Type B pancreatic cell (in vitro differentiated cells): ENCODE data around the gene GREB1L. TPM values are rescaled to one million over a fixed set of nuclear protein-coding genes. Genes with fewer than 3 reads are reported as not detected.

Experiments used
- DNase-seq: peaks from one replicate; pipeline ENCODE4 v3.0.0; 2021; ENCODE audit warnings: mixed read lengths; ENCODE audit not compliant: unreplicated experiment; ENCODE audit errors: extremely low spot score
- H3K27ac Mint-ChIP-seq: 2 replicates; pipeline ENCODE4 v1.8.0; 2021; ENCODE audit warnings: mild to moderate bottlenecking, mixed read lengths
- H3K27me3 Mint-ChIP-seq: 2 replicates; pipeline ENCODE4 v1.8.0; 2021; ENCODE audit warnings: mixed read lengths
- H3K36me3 Mint-ChIP-seq: 2 replicates; pipeline ENCODE4 v1.8.0; 2021; ENCODE audit warnings: mixed read lengths
- H3K4me1 Mint-ChIP-seq: one replicate; pipeline ENCODE4 v1.8.0; 2021; ENCODE audit warnings: mixed read lengths; ENCODE audit not compliant: unreplicated experiment
- H3K4me3 Mint-ChIP-seq: 2 replicates; pipeline ENCODE4 v1.8.0; 2021; ENCODE audit warnings: mild to moderate bottlenecking, mixed read lengths
- H3K9me3 Mint-ChIP-seq: 2 replicates; pipeline ENCODE4 v1.8.0; 2021; ENCODE audit warnings: mixed read lengths
- total RNA-seq: library from RNA; stranded (reverse); gene quantifications from 2 replicates; pipeline ENCODE4 v1.2.1, GENCODE V29; 2021; ENCODE audit warnings: low replicate concordance
- TF ChIP-seq, protein P1 (sequence below): fragments of 200-600 bp; sonication (generic); conservative IDR thresholded peaks from 2 replicates; pipeline ENCODE4 v1.5.0; 2021; ENCODE audit warnings: antibody characterized with exemption, mild to moderate bottlenecking

Gene GREB1L
- total RNA-seq, 1 donor from 2014 or later = 6.5 TPM

DNA sequence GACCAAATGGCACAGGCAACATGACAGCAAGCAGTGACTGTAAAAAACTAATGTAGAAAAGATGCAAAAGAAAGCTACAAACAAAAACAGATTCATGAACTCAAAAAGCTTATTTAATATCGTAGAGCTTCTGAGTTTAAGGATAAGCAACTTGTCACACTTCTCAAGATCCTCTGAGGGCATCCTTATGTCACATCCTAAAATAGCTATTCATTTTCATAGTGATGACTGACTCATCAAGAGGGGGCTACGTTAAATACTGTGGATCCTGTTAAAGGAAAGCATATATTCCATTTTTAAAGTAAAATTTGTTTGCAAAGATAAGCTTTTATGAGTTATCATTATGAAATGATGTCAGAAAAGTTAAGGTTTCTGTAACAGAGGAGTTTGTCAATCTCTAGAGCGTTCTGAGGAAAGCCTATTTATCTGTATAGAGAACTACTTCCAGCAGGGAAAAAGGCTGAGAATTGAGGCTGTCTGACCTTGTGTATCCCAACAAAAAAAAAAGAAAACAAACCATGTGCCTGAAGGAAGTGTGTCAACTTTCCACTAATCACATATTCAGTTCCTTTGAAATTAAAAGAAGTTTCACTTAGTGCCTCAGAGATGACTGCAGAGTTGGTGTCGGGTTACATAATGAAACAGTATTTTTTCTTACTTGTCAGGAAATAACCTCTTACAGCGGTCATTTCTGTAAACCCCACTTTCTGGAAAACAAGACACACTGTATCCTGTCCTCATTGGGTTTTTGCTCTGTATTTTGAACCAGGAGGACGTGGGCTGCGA, 243.0 kb downstream of the GREB1L start:
- H3K4me3 Mint-ChIP-seq = no peak overlapping the region
- TF ChIP-seq, protein P1, sequence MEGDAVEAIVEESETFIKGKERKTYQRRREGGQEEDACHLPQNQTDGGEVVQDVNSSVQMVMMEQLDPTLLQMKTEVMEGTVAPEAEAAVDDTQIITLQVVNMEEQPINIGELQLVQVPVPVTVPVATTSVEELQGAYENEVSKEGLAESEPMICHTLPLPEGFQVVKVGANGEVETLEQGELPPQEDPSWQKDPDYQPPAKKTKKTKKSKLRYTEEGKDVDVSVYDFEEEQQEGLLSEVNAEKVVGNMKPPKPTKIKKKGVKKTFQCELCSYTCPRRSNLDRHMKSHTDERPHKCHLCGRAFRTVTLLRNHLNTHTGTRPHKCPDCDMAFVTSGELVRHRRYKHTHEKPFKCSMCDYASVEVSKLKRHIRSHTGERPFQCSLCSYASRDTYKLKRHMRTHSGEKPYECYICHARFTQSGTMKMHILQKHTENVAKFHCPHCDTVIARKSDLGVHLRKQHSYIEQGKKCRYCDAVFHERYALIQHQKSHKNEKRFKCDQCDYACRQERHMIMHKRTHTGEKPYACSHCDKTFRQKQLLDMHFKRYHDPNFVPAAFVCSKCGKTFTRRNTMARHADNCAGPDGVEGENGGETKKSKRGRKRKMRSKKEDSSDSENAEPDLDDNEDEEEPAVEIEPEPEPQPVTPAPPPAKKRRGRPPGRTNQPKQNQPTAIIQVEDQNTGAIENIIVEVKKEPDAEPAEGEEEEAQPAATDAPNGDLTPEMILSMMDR = no peak
- no peaks in the 10 kb centered on the region for H3K27me3 Mint-ChIP-seq
- H3K4me1 Mint-ChIP-seq = peaks cover 19% of the 10 kb centered on the region
- DNase-seq = no peak
- H3K36me3 Mint-ChIP-seq = peaks cover 3% of the 10 kb centered on the region
- H3K9me3 Mint-ChIP-seq = no peaks in the 10 kb centered on the region
- no peak overlapping the region for H3K27ac Mint-ChIP-seq

DNA sequence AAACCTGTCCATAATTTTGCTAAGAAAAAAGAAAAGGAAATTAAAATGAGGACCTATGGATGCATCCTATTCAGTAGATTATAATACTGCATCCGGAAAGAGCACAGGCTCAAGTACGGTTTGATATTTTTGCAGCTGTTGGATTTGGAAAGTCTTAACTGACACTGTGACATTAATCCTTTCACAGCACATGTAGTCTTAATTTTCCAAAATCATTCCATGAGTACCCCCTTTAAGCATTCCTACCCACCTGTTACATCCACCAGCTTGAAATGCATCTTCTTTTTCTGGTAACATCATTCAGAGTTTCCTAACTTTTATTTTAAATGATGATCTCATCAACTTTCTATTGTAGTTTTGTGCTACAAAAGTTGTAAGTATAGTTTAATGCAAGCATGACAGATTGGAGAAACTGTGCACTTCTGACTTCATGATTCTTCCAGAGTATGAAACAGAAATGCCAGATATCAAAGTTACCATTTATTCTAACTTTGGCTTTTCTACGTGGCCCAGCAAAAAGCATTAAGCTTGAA, 244.9 kb downstream of the GREB1L start:
- H3K4me1 Mint-ChIP-seq = peaks cover 14% of the 10 kb centered on the region
- TF ChIP-seq, protein P1 = no peak

DNA sequence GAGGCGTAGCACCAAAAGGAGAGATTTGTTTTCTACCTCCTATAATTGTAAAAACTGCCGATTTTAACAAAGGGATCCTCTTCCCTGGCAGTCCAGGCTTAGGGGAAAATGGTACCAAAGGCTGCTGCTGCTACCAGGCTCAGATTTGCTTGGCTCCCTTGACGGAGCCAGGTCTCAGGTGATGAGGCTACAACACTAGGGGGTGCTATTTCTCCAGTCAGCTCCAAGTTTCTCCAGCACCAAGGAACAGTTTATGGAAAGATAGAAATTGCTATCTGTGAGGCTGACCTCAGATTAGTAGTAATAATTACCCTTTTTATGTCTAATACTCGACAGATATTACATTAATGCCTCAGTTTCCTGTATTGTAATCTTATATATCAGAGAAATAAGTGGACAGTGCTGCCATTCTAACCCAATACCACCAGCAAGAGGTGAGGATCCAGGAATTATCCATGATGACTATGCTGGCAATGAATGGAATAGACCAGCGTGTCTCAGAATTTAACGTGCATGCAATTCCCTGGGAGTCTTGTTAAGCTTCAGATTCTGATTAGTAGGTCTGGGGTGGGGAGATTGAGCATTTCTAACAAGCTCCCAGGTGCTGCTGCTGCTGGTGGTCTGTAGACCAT, 247.2 kb downstream of the GREB1L start:
- Mint-ChIP-seq H3K27me3 (no peaks in the 10 kb centered on the region), H3K27ac (no peak overlapping the region), H3K36me3 (no peaks in the 10 kb centered on the region), H3K4me3 (no peak overlapping the region), H3K4me1 (peaks cover 7% of the 10 kb centered on the region), H3K9me3 (no peaks in the 10 kb centered on the region)
- TF ChIP-seq, protein P1 = peak; percentile 77
- no peak for DNase-seq

More for the DNA sequence above, 244.9 kb downstream of the GREB1L start:
- Mint-ChIP-seq H3K27me3 (no peaks in the 10 kb centered on the region), H3K4me3 (no peak overlapping the region), H3K9me3 (no peaks in the 10 kb centered on the region), H3K27ac (no peak overlapping the region), H3K36me3 (peaks cover under 1% of the 10 kb centered on the region)
- DNase-seq = no peak

DNA sequence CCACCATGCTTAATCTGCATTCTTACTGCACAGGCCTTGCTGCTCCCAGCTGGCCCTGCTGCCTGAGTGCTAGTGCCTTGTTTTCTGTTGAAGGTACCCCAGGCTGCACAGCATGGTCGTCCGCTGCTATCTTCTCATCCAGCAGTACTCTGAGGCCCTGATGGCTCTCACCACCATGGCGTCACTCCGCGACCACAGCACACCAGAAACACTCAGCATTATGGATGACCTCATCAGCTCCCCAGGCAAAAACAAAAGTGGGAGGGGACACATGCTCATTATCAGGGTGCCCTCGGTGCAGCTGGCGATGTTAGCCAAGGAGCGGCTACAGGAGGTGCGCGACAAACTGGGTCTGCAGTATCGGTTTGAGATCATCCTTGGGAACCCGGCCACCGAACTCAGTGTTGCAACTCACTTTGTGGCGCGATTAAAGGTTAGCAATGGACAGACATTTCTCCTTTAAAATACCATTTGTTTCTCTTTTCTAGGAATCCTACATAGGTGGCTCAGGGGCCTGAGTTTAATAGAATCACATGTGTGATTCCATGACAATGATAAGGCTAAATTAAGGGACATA, 248.0 kb downstream of the GREB1L start:
- no peaks in the 10 kb centered on the region for H3K36me3 Mint-ChIP-seq
- no peak overlapping the region for H3K4me3 Mint-ChIP-seq
- no peak for DNase-seq
- H3K4me1 Mint-ChIP-seq = peaks cover 4% of the 10 kb centered on the region
- no peaks in the 10 kb centered on the region for H3K27me3 Mint-ChIP-seq
- H3K27ac Mint-ChIP-seq = no peak overlapping the region
- no peaks in the 10 kb centered on the region for H3K9me3 Mint-ChIP-seq
- TF ChIP-seq, protein P1 = no peak

DNA sequence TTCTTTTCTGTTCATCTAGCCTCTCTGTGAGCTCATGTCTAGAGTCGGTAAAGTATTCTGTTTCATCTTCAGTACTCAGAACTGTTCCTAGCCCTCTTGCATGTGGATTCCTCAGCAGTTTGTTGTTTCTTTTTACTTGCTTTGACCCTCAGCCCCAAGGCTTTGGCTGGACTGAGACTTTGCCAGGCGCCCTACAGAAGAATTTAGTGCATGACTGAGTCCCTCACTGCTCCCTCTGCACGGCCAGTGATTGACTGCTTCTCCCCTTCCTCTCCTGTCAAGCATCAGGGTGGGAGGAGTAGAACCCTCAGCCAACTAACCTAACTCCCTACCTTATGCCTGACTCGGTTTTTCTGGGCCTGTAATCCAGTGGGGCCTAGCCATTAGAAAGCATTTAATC, 248.7 kb downstream of the GREB1L start:
- no peak for DNase-seq
- TF ChIP-seq, protein P1 = no peak
- Mint-ChIP-seq H3K36me3 (no peaks in the 10 kb centered on the region), H3K27ac (no peak overlapping the region), H3K27me3 (no peaks in the 10 kb centered on the region), H3K9me3 (no peaks in the 10 kb centered on the region), H3K4me1 (no peaks in the 10 kb centered on the region), H3K4me3 (no peak overlapping the region)
